ENCODE results near the gene RCOR3.

The RCOR3 gene

GRCh38 chr1:211355873-211356272 is 96.7 kb downstream of the RCOR3 start:
- TF ChIP-seq CTCF (IDR thresholded peaks at IDR 0.05; ENCODE audit: borderline replicate concordance, insufficient read depth, low read depth, low read length), result no peak
- H3K4me3 ChIP-seq (ENCODE audit: low read depth, low read length), result no peak overlapping the region

- TF ChIP-seq CTCF (IDR thresholded peaks at IDR 0.05; ENCODE audit: borderline replicate concordance, insufficient read depth, low read depth, low read length), result no peak
- H3K4me3 ChIP-seq (ENCODE audit: low read depth, low read length), result no peak overlapping the region
Observed at GRCh38 chr1:211356723-211357407, 97.7 kb downstream of the RCOR3 start.

GRCh38 chr1:211358685-211359084 is 99.5 kb downstream of the RCOR3 start:
- no peak overlapping the region for H3K4me3 ChIP-seq (ENCODE audit: low read depth, low read length)
- TF ChIP-seq CTCF (IDR thresholded peaks at IDR 0.05; ENCODE audit: borderline replicate concordance, insufficient read depth, low read depth, low read length), result no peak

GRCh38 chr1:211359876-211360275 is 100.7 kb downstream of the RCOR3 start:
- H3K4me3 ChIP-seq (ENCODE audit: low read depth, low read length), result no peak overlapping the region

GRCh38 chr1:211361202-211361601 is 102.0 kb downstream of the RCOR3 start:
- TF ChIP-seq CTCF (IDR thresholded peaks at IDR 0.05; ENCODE audit: borderline replicate concordance, insufficient read depth, low read depth, low read length), result no peak
- no peak overlapping the region for H3K4me3 ChIP-seq (ENCODE audit: low read depth, low read length)

More at GRCh38 chr1:211359876-211360275, 100.7 kb downstream of the RCOR3 start:
- no peak for TF ChIP-seq CTCF (IDR thresholded peaks at IDR 0.05; ENCODE audit: borderline replicate concordance, insufficient read depth, low read depth, low read length)

Measured in GM12875 (cell line).